GM23338 (cell line): Measurements from ENCODE around the gene SLC24A4. TPM values are rescaled to one million over a fixed set of nuclear protein-coding genes. Genes with fewer than 3 reads are reported as not detected.

Source experiments
- ATAC-seq: fragments of 200-7000 bp; cut with Tn5 transposase; 3 replicates; pipeline ENCODE4 v1.9.1; 2020
- DNase-seq: peaks from one replicate; pipeline ENCODE4 v3.0.0-alpha.2; 2015; ENCODE audit warnings: low spot score
- H2AFZ ChIP-seq: fragments of 200-600 bp; sonication (generic); 2 replicates; pipeline ENCODE4 v1.8.0; 2016; ENCODE audit warnings: antibody characterized with exemption, mild to moderate bottlenecking, moderate library complexity
- H3F3A ChIP-seq: fragments of 200-600 bp; sonication (generic); replicated peaks from 2 replicates; pipeline ENCODE4 v1.8.0; 2017; ENCODE audit warnings: antibody characterized with exemption, mixed run types, low read depth
- H3K27ac ChIP-seq: fragments of 200-600 bp; sonication (generic); 2 replicates; pipeline ENCODE4 v1.6.1; 2016; ENCODE audit warnings: low read depth
- H3K27me3 ChIP-seq: fragments of 200-600 bp; sonication (generic); 2 replicates; pipeline ENCODE4 v1.8.0; 2016; ENCODE audit warnings: mild to moderate bottlenecking, mixed run types, moderate library complexity; ENCODE audit not compliant: insufficient read depth
- H3K36me3 ChIP-seq: fragments of 200-600 bp; sonication (generic); 2 replicates; pipeline ENCODE4 v1.8.0; 2016; ENCODE audit warnings: mild to moderate bottlenecking; ENCODE audit not compliant: insufficient read depth
- H3K4me1 ChIP-seq: fragments of 200-600 bp; sonication (generic); 2 replicates; pipeline ENCODE4 v1.8.0; 2016; ENCODE audit warnings: mild to moderate bottlenecking, moderate library complexity; ENCODE audit not compliant: insufficient read depth
- H3K4me2 ChIP-seq: fragments of 200-600 bp; sonication (generic); 2 replicates; pipeline ENCODE4 v1.7.1; 2017; ENCODE audit warnings: mixed run types
- H3K4me3 ChIP-seq: fragments of 200-600 bp; sonication (generic); 2 replicates; pipeline ENCODE4 v1.6.1; 2016; ENCODE audit warnings: mixed run types
- H3K79me2 ChIP-seq: fragments of 200-600 bp; sonication (generic); replicated peaks from 2 replicates; pipeline ENCODE4 v1.8.0; 2017; ENCODE audit warnings: mild to moderate bottlenecking; ENCODE audit not compliant: insufficient read depth
- H3K9me2 ChIP-seq: fragments of 200-600 bp; sonication (generic); 2 replicates; pipeline ENCODE4 v1.8.0; 2017; ENCODE audit not compliant: insufficient read depth
- H4K20me1 ChIP-seq: fragments of 200-600 bp; sonication (generic); replicated peaks from 2 replicates; pipeline ENCODE4 v1.8.0; 2017; ENCODE audit warnings: mild to moderate bottlenecking; ENCODE audit not compliant: insufficient read depth
- H3K27ac Mint-ChIP-seq: 2 replicates; pipeline ENCODE4 v1.8.0; 2020; ENCODE audit warnings: inconsistent platforms, mild to moderate bottlenecking, moderate library complexity, mixed read lengths
- H3K27me3 Mint-ChIP-seq: 3 replicates; pipeline ENCODE4 v1.8.0; 2022; ENCODE audit warnings: low read depth, mild to moderate bottlenecking, moderate library complexity, mixed read lengths, inconsistent platforms; ENCODE audit not compliant: insufficient read depth, poor library complexity
- H3K36me3 Mint-ChIP-seq: 3 replicates; pipeline ENCODE4 v1.8.0; 2021; ENCODE audit warnings: low read depth, mild to moderate bottlenecking, inconsistent platforms, moderate library complexity, mixed read lengths
- H3K4me1 Mint-ChIP-seq: 3 replicates; pipeline ENCODE4 v1.8.0; 2020; ENCODE audit warnings: mild to moderate bottlenecking, inconsistent platforms, mixed read lengths
- H3K4me3 Mint-ChIP-seq: 3 replicates; pipeline ENCODE4 v1.8.0; 2021; ENCODE audit warnings: moderate library complexity, mild to moderate bottlenecking, inconsistent platforms, mixed read lengths
- H3K9me3 Mint-ChIP-seq: 3 replicates; pipeline ENCODE4 v1.8.0; 2020; ENCODE audit warnings: moderate library complexity, mild to moderate bottlenecking, inconsistent platforms, mixed read lengths
- CREB1 ChIP-seq: fragments of 250-450 bp; sonication (Bioruptor Pico); IDR thresholded peaks from 2 replicates; pipeline ENCODE4 v1.5.0; 2020; ENCODE audit warnings: low read depth, mild to moderate bottlenecking, moderate library complexity
- EZH2phosphoT487 ChIP-seq: fragments of 200-600 bp; sonication (generic); IDR thresholded peaks from one replicate; pipeline ENCODE4 v1.8.1; 2018; ENCODE audit warnings: antibody characterized with exemption; ENCODE audit not compliant: unreplicated experiment
- JUNB ChIP-seq: IDR thresholded peaks from one replicate; pipeline ENCODE4 v1.6.1; 2016; ENCODE audit warnings: antibody characterized with exemption; ENCODE audit not compliant: unreplicated experiment
- STAT1 ChIP-seq: IDR thresholded peaks from one replicate; pipeline ENCODE4 v1.6.1; 2016; ENCODE audit warnings: antibody characterized with exemption; ENCODE audit not compliant: unreplicated experiment
- polyA plus RNA-seq: library from polyadenylated mRNA; unstranded; fragments of >200 nt; fragmentation: Nextera tagmentation; extraction: Ambion mirVana; gene quantifications from 2 replicates; pipeline ENCODE4 v1.2.1, GENCODE V29; 2016
- total RNA-seq: library from RNA; depleted of rRNA; stranded (reverse); fragments of >200 nt; shearing (Covaris generic); gene quantifications from 2 replicates; pipeline ENCODE4 v1.2.3, GENCODE V29; 2014
- TF ChIP-seq, protein P1 (sequence below), 2 experiments: fragments of 200-600 bp in 1 of 2; sonication (generic) in 1 of 2; conservative IDR thresholded peaks; 2 replicates each; pipeline versions ENCODE4 v1.5.1 to v1.6.1; 2016 to 2017; ENCODE audit warnings: antibody characterized with exemption in 2 of 2, low read depth in 2 of 2, mild to moderate bottlenecking in 2 of 2, moderate library complexity in 1 of 2
- TF ChIP-seq, protein P2 (sequence below): fragments of 250-450 bp; sonication (Bioruptor Pico); IDR thresholded peaks from 2 replicates; pipeline ENCODE4 v1.5.0; 2020; ENCODE audit warnings: mild to moderate bottlenecking, moderate library complexity
- TF ChIP-seq, protein P3 (sequence below): IDR thresholded peaks from 2 replicates; pipeline ENCODE4 v1.6.1; 2016; ENCODE audit warnings: antibody characterized with exemption

The SLC24A4 gene
- total and polyA plus RNA-seq, 2 experiments from 2014 or later = 0.06 to 0.38 TPM

DNA sequence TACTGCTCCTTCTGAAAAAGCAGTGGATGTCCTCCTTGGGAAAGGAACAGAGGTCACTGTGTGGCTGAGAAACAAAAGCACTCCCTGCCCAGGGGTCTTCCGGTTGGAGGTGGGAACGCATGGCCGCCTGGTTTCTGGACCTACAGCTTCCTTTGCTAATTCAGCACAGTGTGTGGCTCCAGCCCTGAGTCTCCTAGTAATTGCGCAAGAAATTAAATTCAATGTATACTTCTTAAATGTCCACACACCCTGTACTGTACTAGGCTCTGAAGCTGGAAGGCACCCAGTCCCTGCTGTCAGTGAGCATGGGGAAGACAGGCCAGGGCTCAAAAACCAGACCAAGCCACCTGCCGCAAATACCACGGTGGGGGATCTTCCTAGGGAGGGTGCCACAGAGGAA lies 13.4 kb downstream of the SLC24A4 start:
- H3K36me3 ChIP-seq = no peaks in the 10 kb centered on the region
- peak overlapping the region; percentile 74; the same call in 1 of the 2 replicates for H3K27ac Mint-ChIP-seq
- no peak overlapping the region for H3K4me3 ChIP-seq
- no peak overlapping the region for H3K4me2 ChIP-seq
- no peaks in the 10 kb centered on the region for H4K20me1 ChIP-seq
- H3K4me1 ChIP-seq = no peaks in the 10 kb centered on the region
- H3K27ac ChIP-seq = no peak overlapping the region
- H3K9me3 Mint-ChIP-seq = no peaks in the 10 kb centered on the region
- no peak for DNase-seq
- H3K36me3 Mint-ChIP-seq = no peaks in the 10 kb centered on the region
- H3K27me3 Mint-ChIP-seq = peaks cover 9% of the 10 kb centered on the region
- no peak overlapping the region for H2AFZ ChIP-seq
- no peaks in the 10 kb centered on the region for H3K27me3 ChIP-seq
- no peaks in the 10 kb centered on the region for H3F3A ChIP-seq
- TF ChIP-seq STAT1 (no peak), JUNB (no peak), CREB1 (no peak), EZH2phosphoT487 (no peak)
- TF ChIP-seq, protein P1, sequence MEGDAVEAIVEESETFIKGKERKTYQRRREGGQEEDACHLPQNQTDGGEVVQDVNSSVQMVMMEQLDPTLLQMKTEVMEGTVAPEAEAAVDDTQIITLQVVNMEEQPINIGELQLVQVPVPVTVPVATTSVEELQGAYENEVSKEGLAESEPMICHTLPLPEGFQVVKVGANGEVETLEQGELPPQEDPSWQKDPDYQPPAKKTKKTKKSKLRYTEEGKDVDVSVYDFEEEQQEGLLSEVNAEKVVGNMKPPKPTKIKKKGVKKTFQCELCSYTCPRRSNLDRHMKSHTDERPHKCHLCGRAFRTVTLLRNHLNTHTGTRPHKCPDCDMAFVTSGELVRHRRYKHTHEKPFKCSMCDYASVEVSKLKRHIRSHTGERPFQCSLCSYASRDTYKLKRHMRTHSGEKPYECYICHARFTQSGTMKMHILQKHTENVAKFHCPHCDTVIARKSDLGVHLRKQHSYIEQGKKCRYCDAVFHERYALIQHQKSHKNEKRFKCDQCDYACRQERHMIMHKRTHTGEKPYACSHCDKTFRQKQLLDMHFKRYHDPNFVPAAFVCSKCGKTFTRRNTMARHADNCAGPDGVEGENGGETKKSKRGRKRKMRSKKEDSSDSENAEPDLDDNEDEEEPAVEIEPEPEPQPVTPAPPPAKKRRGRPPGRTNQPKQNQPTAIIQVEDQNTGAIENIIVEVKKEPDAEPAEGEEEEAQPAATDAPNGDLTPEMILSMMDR (conservative IDR thresholded peaks at IDR 0.05; ENCODE audit: low read depth in 2 of 2) = no peak
- TF ChIP-seq, protein P2, sequence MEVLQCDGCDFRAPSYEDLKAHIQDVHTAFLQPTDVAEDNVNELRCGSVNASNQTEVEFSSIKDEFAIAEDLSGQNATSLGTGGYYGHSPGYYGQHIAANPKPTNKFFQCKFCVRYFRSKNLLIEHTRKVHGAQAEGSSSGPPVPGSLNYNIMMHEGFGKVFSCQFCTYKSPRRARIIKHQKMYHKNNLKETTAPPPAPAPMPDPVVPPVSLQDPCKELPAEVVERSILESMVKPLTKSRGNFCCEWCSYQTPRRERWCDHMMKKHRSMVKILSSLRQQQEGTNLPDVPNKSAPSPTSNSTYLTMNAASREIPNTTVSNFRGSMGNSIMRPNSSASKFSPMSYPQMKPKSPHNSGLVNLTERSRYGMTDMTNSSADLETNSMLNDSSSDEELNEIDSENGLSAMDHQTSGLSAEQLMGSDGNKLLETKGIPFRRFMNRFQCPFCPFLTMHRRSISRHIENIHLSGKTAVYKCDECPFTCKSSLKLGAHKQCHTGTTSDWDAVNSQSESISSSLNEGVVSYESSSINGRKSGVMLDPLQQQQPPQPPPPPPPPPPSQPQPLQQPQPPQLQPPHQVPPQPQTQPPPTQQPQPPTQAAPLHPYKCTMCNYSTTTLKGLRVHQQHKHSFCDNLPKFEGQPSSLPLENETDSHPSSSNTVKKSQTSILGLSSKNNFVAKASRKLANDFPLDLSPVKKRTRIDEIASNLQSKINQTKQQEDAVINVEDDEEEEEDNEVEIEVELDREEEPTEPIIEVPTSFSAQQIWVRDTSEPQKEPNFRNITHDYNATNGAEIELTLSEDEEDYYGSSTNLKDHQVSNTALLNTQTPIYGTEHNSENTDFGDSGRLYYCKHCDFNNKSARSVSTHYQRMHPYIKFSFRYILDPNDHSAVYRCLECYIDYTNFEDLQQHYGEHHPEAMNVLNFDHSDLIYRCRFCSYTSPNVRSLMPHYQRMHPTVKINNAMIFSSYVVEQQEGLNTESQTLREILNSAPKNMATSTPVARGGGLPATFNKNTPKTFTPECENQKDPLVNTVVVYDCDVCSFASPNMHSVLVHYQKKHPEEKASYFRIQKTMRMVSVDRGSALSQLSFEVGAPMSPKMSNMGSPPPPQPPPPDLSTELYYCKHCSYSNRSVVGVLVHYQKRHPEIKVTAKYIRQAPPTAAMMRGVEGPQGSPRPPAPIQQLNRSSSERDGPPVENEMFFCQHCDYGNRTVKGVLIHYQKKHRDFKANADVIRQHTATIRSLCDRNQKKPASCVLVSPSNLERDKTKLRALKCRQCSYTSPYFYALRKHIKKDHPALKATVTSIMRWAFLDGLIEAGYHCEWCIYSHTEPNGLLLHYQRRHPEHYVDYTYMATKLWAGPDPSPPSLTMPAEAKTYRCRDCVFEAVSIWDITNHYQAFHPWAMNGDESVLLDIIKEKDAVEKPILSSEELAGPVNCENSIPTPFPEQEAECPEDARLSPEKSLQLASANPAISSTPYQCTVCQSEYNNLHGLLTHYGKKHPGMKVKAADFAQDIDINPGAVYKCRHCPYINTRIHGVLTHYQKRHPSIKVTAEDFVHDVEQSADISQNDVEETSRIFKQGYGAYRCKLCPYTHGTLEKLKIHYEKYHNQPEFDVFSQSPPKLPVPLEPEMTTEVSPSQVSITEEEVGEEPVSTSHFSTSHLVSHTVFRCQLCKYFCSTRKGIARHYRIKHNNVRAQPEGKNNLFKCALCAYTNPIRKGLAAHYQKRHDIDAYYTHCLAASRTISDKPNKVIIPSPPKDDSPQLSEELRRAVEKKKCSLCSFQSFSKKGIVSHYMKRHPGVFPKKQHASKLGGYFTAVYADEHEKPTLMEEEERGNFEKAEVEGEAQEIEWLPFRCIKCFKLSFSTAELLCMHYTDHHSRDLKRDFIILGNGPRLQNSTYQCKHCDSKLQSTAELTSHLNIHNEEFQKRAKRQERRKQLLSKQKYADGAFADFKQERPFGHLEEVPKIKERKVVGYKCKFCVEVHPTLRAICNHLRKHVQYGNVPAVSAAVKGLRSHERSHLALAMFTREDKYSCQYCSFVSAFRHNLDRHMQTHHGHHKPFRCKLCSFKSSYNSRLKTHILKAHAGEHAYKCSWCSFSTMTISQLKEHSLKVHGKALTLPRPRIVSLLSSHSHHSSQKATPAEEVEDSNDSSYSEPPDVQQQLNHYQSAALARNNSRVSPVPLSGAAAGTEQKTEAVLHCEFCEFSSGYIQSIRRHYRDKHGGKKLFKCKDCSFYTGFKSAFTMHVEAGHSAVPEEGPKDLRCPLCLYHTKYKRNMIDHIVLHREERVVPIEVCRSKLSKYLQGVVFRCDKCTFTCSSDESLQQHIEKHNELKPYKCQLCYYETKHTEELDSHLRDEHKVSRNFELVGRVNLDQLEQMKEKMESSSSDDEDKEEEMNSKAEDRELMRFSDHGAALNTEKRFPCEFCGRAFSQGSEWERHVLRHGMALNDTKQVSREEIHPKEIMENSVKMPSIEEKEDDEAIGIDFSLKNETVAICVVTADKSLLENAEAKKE (CRISPR knock-in tag) = no peak
- TF ChIP-seq, protein P3, sequence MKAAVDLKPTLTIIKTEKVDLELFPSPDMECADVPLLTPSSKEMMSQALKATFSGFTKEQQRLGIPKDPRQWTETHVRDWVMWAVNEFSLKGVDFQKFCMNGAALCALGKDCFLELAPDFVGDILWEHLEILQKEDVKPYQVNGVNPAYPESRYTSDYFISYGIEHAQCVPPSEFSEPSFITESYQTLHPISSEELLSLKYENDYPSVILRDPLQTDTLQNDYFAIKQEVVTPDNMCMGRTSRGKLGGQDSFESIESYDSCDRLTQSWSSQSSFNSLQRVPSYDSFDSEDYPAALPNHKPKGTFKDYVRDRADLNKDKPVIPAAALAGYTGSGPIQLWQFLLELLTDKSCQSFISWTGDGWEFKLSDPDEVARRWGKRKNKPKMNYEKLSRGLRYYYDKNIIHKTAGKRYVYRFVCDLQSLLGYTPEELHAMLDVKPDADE = no peak
- peaks cover 7% of the 10 kb centered on the region for H3K4me1 Mint-ChIP-seq
- H3K79me2 ChIP-seq = no peaks in the 10 kb centered on the region
- no peak for ATAC-seq
- no peaks in the 10 kb centered on the region for H3K9me2 ChIP-seq
- H3K4me3 Mint-ChIP-seq = no peak overlapping the region
